Keratinocyte (primary cell): ENCODE data around the gene POC5. TPM values are rescaled to one million over a fixed set of nuclear protein-coding genes. Genes with fewer than 3 reads are reported as not detected.

Source experiments
- DNase-seq: peaks from one replicate; pipeline ENCODE4 v3.0.0-alpha.2; 2011; ENCODE audit warnings: low read depth, missing footprints, low spot score
- FAIRE-seq: peaks from 2 replicates; lab custom pipeline; 2011; peaks lifted over from hg19 to GRCh38; lab: Jason Lieb, UNC
- H2AFZ ChIP-seq: 2 replicates; pipeline ENCODE4 v1.6.0; 2012; ENCODE audit warnings: low read length, control low read depth, inconsistent platforms; ENCODE audit not compliant: control insufficient read depth
- H3K27ac ChIP-seq: 2 replicates; pipeline ENCODE4 v1.5.1; 2011; ENCODE audit warnings: low read length; ENCODE audit not compliant: control insufficient read depth, insufficient read depth
- H3K27me3 ChIP-seq: 3 replicates; pipeline ENCODE4 v1.6.0; 2011; ENCODE audit warnings: low read length; ENCODE audit not compliant: control insufficient read depth, insufficient read depth; ENCODE audit errors: extremely low read depth
- H3K36me3 ChIP-seq, 2 experiments: 2 replicates in 1 of 2; 3 replicates in 1 of 2; pipeline ENCODE4 v1.5.1; 2011; ENCODE audit warnings: low read length in 2 of 2, mild to moderate bottlenecking in 1 of 2; ENCODE audit not compliant: control insufficient read depth in 2 of 2, insufficient read depth in 2 of 2; ENCODE audit errors: extremely low read depth in 1 of 2
- H3K4me1 ChIP-seq: 3 replicates; pipeline ENCODE4 v1.5.1; 2011; ENCODE audit warnings: low read length; ENCODE audit not compliant: control insufficient read depth, insufficient read depth; ENCODE audit errors: extremely low read depth
- H3K4me2 ChIP-seq: 3 replicates; pipeline ENCODE4 v1.6.0; 2011; ENCODE audit warnings: low read depth, low read length; ENCODE audit not compliant: control insufficient read depth, insufficient read depth; ENCODE audit errors: extremely low read depth
- H3K4me3 ChIP-seq, 3 experiments: fragments of 200-600 bp in 1 of 3; sonication (generic) in 1 of 3; 2 replicates in 2 of 3; 3 replicates in 1 of 3; pipeline ENCODE4 v1.5.1; 2011 to 2016; ENCODE audit warnings: low read length in 3 of 3, mild to moderate bottlenecking in 3 of 3, control low read depth in 2 of 3, inconsistent platforms in 1 of 3, low read depth in 1 of 3, mixed read lengths in 1 of 3, mixed run types in 1 of 3, moderate library complexity in 1 of 3; ENCODE audit not compliant: control insufficient read depth in 2 of 3, insufficient read depth in 2 of 3; ENCODE audit errors: extremely low read depth in 1 of 3
- H3K79me2 ChIP-seq: 2 replicates; pipeline ENCODE4 v1.6.0; 2012; ENCODE audit warnings: low read length; ENCODE audit not compliant: control insufficient read depth, insufficient read depth
- H3K9ac ChIP-seq: 3 replicates; pipeline ENCODE4 v1.6.0; 2011; ENCODE audit warnings: low read length; ENCODE audit not compliant: control insufficient read depth, insufficient read depth; ENCODE audit errors: extremely low read depth
- H3K9me1 ChIP-seq: 3 replicates; pipeline ENCODE4 v1.6.0; 2011; ENCODE audit warnings: low read length; ENCODE audit not compliant: control insufficient read depth, insufficient read depth; ENCODE audit errors: extremely low read depth
- H3K9me3 ChIP-seq: 2 replicates; pipeline ENCODE4 v1.5.1; 2012; ENCODE audit warnings: low read depth, low read length; ENCODE audit not compliant: control insufficient read depth
- H4K20me1 ChIP-seq: 3 replicates; pipeline ENCODE4 v1.6.0; 2011; ENCODE audit warnings: low read length; ENCODE audit not compliant: control insufficient read depth, insufficient read depth; ENCODE audit errors: extremely low read depth
- EZH2 ChIP-seq: IDR thresholded peaks from one replicate; pipeline ENCODE4 v1.6.1; 2012; ENCODE audit warnings: inconsistent platforms, mild to moderate bottlenecking, low read length, moderate library complexity
- dilution Hi-C: fragments of 300-500 bp; cut with MboI; formaldehyde crosslinking; loops from one replicate; pipeline ENCODE4 v1.7.0; 2020; ENCODE audit warnings: low sequenced_read_pairs; ENCODE audit not compliant: extremely low pct_ligation_motif_present
- polyA plus RNA-seq, 5 experiments: library from polyadenylated mRNA; depleted of rRNA in 3 of 5; stranded (reverse) in 3 of 5; stranded (forward) in 1 of 5; unstranded in 1 of 5; fragments of >200 nt; gene quantifications; 1 replicate in 1 of 5; 2 replicates in 3 of 5; 3 replicates in 1 of 5; pipeline versions ENCODE4 v1.2.1 to v1.2.3, GENCODE V29; 2011 to 2012; ENCODE audit warnings: missing spikeins in 2 of 5, low read depth in 1 of 5, low replicate concordance in 1 of 5
- TF ChIP-seq, protein P1 (sequence below), 3 experiments: IDR thresholded peaks in 1 of 3; conservative IDR thresholded peaks in 1 of 3; optimal IDR thresholded peaks in 1 of 3; 2 replicates in 2 of 3; 3 replicates in 1 of 3; pipeline versions ENCODE3 to v1.5.1; 2011; ENCODE audit warnings: low read length in 3 of 3, mild to moderate bottlenecking in 3 of 3, moderate library complexity in 2 of 3, control low read depth in 1 of 3, inconsistent platforms in 1 of 3; ENCODE audit not compliant: insufficient read depth in 2 of 3; ENCODE audit errors: extremely low read depth in 1 of 3

Gene POC5
- polyA plus RNA-seq, 1 donor (not counting 4 experiments of a cell fraction or from before 2014, with no cell fraction given), result 10.4 TPM

DNA sequence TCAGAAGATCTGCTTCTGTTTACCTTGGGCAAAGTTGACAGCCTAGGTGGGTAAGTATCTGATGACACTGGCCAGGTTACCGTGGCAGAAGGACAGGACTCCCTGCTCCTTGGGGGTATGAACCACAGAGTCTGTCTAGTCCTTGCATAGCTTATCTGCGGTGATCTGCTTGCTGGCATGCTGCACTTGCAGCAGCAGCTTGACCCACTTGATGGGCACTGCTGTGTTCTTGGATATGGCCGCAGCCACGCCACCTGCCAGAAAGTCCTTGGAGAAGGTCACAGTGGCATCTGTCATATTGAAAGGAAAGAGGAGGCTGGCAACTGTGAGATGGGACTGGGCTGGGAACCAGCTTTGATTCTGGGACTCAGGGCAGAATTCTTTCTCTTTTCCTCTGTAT lies 35.9 kb upstream of the POC5 start:
- Histone ChIP-seq H3K4me3 (no peak overlapping the region), H3K9ac (no peak overlapping the region), H3K9me1 (no peaks in the 10 kb centered on the region), H2AFZ (no peak overlapping the region), H3K79me2 (no peaks in the 10 kb centered on the region), H3K9me3 (no peaks in the 10 kb centered on the region), H3K4me2 (no peak overlapping the region), H3K27me3 (peaks cover 3% of the 10 kb centered on the region), H3K36me3 (no peaks in the 10 kb centered on the region), H3K4me1 (no peaks in the 10 kb centered on the region), H4K20me1 (no peaks in the 10 kb centered on the region), H3K27ac (no peak overlapping the region)
- DNase-seq (no peak), FAIRE-seq (no peak)
- TF ChIP-seq, protein P1, sequence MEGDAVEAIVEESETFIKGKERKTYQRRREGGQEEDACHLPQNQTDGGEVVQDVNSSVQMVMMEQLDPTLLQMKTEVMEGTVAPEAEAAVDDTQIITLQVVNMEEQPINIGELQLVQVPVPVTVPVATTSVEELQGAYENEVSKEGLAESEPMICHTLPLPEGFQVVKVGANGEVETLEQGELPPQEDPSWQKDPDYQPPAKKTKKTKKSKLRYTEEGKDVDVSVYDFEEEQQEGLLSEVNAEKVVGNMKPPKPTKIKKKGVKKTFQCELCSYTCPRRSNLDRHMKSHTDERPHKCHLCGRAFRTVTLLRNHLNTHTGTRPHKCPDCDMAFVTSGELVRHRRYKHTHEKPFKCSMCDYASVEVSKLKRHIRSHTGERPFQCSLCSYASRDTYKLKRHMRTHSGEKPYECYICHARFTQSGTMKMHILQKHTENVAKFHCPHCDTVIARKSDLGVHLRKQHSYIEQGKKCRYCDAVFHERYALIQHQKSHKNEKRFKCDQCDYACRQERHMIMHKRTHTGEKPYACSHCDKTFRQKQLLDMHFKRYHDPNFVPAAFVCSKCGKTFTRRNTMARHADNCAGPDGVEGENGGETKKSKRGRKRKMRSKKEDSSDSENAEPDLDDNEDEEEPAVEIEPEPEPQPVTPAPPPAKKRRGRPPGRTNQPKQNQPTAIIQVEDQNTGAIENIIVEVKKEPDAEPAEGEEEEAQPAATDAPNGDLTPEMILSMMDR (optimal IDR thresholded peaks at IDR 0.05 in 1 of 3, IDR thresholded peaks at IDR 0.05 in 1 of 3, conservative IDR thresholded peaks at IDR 0.05 in 1 of 3; ENCODE audit: extremely low read depth in 1 of 3, insufficient read depth in 2 of 3, low read length in 3 of 3), result no peak
- TF ChIP-seq EZH2, result no peak
- dilution Hi-C loops, result no loop called here

DNA sequence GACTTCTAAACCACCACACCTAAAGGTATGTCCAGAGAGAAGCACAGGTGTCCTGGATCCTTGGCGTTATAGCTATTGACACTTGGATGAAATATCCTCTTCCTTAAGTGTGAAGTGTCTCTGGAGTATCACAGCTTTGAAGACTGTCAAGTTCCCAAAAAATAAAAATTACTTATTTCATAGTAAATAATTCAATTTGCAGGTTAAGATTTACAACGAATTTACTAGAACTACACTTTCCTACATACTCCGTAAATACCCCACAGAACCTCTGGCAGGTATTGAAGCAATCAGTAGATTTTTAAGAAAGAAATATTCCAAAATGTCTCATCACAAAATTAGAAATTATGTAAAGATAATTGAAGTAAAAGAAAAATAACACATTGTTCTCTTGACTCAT lies 27.1 kb upstream of the POC5 start:
- H3K9ac ChIP-seq, result no peak overlapping the region
- no peaks in the 10 kb centered on the region for H3K79me2 ChIP-seq
- H3K36me3 ChIP-seq, result no peaks in the 10 kb centered on the region
- TF ChIP-seq, protein P1 (optimal IDR thresholded peaks at IDR 0.05 in 1 of 3, IDR thresholded peaks at IDR 0.05 in 1 of 3, conservative IDR thresholded peaks at IDR 0.05 in 1 of 3; ENCODE audit: extremely low read depth in 1 of 3, insufficient read depth in 2 of 3, low read length in 3 of 3), result no peak
- TF ChIP-seq EZH2, result no peak
- H3K9me1 ChIP-seq, result no peaks in the 10 kb centered on the region
- H3K27me3 ChIP-seq, result no peaks in the 10 kb centered on the region
- FAIRE-seq, result no peak
- DNase-seq, result no peak
- H3K4me3 ChIP-seq, result no peak overlapping the region
- H3K4me2 ChIP-seq, result no peak overlapping the region
- H4K20me1 ChIP-seq, result no peaks in the 10 kb centered on the region
- dilution Hi-C loops, result no loop called here
- H3K4me1 ChIP-seq, result no peaks in the 10 kb centered on the region
- no peaks in the 10 kb centered on the region for H3K9me3 ChIP-seq
- no peak overlapping the region for H3K27ac ChIP-seq
- no peak overlapping the region for H2AFZ ChIP-seq
